ENCODE data around the gene ULK1. TPM values are rescaled to one million over a fixed set of nuclear protein-coding genes. Genes with fewer than 3 reads are reported as not detected.
"Not testable (repeated sequence)": the region's sequence is repeated elsewhere in the genome, so short reads cannot be mapped to it uniquely, and the experiment has no call there.

ULK1 gene
- total RNA-seq, 1 donor from 2014 or later = 80.7 TPM

DNA sequence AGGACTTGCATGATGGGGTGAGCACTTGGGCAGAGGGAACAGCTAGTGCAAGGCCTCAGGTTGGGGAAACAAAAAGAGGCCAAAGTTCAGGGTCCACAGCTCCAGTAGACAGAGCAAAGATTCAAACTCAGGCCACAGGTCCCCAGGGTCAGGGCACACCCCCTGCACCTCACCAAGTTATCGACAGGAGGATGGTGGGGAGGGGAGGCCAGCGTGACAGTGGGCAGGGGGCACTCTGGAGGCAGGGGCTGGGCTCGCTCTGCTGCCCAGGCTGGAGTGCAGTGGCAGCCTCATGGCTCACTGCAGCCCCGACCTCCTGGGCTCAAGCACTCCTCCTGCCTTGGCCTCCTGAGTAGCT is 32.4 kb upstream of the ULK1 start:
- no peak for DNase-seq (ENCODE audit: low spot score)

DNA sequence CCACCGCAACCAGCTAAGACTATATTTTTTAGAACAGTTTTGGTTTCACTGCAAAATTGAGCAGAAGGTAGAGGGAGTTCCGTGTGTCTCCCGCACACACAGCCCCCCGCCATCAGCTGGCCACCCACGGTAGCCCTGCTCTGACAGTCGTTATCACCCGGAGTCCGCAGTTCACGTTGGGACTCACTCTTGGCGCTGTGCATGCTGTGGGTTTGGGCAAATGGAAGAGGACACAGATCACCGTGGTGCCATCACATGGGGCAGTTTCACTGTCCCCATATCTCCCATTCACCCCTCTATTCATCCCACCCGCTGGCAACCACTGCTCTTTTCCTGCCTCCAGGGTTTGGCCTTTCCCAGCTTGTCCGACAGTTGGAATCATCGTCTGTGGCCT is 31.8 kb upstream of the ULK1 start:
- DNase-seq (ENCODE audit: low spot score) = no peak

DNA sequence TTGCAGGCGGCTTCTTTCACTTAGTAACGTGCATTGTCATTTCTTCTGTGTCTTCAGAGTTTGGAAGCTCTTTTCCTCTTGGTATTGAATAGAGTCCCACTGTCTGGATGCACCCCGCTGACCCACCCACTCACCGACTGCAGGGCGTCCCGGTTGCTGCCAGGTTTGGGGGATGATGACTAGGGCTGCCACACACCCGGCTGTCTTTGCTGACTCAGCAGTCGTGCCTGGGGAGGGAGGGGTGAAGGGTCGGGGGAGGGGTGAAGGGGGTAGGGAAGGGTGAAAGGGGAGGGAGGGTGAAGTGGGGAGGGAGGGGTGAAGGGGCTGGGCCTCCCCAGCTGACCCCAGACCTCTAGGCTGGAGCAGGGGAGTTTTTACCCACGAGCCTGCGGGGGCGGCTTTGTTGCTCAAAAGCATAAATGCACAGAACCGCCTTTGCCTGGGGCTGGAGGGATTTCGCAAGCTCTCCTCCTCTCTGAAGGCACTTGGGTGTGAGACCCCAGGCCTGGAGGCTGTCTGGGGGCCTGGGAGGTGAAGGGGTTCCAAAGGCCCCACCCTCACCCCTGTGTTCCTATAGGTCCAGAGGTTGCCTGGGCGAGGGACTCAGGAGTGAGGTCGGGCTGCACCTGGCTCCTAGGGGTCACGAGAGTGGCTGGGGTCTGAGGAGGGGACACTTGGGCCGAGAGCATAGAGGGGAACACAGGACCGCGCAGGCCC is 31.3 kb upstream of the ULK1 start:
- DNase-seq (ENCODE audit: low spot score) = no peak

DNA sequence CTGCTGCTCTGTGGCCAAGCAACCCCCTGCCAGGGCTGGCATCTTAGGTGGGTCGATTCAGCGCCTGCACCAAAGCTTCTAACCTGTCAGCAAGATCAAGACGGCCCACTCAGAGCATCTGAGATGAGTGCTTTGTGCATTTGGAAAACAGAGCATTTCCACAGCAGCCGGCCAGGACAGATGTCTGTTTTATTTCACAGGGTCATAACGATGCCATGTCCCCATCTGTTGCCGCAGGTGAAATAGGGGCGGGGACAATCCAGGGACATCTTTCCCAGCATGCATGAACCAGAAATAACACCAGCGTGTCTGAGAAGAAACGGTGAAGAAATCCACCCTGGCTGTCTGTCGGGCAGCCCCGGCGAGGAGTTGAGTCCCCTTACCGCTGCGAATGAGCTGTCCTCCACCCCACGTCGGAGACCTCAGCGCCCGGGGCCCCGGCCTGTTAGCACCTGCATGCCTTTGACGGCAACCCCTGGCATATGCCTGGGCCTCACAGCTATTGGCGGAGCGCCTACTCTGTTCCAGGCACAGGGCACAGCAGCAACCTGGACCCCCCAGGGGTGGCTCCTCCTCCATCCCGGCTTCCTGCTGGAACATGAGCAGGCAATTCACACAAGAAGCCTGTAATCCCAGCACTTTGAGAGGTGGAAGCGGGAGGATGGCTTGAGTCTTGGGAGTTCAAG is 30.6 kb upstream of the ULK1 start:
- no peak for DNase-seq (ENCODE audit: low spot score)

DNA sequence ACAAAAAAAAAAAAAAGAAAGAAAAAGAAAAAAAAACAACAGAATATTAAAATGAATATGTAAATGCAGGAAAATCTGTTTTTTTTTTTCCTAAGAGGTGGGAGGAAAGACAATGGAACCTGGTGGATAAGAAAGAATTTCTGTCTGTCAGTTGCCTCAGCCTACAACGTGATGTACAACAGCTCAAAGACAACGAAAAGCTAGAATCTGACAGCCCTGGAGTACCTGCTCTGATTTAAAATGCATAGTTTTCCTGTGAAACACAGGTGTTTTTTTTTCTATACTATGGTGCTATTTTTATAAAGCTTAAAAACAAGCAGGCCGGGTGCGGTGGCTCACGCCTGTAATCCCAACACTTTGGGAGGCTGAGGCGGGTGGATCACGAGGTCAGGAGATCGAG is 30.0 kb upstream of the ULK1 start:
- no peak for DNase-seq (ENCODE audit: low spot score)

DNA sequence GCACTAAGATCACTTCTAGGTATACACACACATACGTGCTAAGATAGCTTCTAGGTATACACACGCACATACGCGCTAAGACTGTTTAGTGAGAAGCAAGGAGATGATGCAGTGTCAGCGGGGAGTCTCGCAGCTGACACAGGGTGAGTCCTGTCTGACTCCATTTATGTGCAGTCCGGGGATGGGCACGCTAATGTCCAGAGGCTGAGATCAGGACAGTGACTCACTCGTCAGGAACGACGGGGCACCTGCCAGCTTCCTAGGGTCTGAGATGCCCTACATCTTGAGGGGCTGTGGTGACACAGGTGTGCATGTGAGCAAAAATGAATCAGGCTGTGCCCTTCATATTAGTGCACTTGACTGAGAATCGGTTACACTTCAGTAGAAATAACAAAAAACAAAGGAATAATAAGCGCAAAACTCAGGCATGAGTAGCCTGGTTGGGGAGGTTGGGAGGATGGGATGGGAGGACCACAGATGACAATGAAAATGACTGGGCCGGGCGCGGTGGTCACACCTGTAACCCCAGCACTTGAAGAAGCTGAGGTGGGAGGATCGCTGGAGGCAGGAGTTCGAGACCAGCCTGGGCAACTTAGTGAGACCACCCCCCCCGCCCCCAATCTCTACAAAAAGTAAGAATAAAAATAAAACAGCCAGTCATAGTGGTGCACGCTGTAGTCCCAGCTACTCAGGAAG is 29.1 kb upstream of the ULK1 start:
- DNase-seq (ENCODE audit: low spot score) = no peak

DNA sequence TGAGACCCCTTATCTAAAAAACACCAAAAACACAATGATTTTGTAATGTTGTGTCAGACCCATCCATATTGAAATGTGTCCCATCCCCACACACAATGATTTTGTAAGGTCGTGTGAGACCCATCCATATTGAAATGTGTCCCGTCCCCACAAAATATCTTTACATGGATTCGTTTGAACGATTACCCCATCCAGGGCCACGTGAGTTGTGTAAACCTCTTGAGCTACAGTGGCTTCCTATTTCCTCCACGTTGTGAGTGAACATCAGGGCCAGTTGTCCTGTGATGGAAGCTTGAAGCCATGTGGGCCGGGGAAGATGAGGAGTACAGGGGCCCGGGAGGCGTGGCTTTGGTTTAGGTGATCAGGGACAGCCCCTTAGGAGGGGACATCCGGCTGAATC is 27.0 kb upstream of the ULK1 start:
- DNase-seq (ENCODE audit: low spot score) = no peak

DNA sequence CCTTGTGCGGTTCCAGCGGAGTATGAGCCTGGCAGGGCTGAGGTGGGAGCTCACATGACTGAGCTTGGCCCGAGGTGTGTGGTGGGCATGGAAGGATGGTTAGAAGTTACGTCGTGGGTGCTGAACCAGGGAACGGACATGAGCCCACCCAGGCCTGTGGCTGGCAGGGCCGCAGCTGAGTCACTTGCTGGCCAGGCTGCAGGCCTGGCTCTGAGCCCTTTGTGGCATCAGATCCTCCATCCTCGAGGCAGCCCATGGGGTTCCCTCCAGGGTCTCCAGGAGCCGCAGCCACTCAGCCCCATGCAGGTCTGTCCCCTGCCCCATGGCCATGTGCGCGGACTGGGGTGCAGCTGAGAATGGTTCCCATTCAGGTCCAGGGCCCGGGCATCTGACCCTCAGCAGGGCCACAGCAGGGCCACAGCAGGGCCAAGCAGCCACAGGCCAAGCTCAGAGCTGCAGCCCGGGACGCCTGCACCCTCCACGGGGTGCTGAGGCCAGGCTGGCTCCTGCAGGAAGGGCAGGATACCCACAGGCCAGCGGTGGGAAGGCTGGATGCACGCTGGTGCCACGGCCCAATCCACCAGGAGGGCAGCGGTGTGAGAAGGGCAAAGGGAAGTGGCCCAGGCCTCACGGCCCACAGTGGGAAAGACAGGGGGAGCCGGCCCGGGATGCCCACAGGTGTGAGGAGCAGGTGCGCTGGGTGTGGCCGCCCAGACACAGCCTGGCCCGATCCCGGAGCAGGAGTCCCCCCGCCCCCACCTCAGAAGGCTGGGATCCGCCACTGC is 26.3 kb upstream of the ULK1 start:
- DNase-seq (ENCODE audit: low spot score) = no peak

DNA sequence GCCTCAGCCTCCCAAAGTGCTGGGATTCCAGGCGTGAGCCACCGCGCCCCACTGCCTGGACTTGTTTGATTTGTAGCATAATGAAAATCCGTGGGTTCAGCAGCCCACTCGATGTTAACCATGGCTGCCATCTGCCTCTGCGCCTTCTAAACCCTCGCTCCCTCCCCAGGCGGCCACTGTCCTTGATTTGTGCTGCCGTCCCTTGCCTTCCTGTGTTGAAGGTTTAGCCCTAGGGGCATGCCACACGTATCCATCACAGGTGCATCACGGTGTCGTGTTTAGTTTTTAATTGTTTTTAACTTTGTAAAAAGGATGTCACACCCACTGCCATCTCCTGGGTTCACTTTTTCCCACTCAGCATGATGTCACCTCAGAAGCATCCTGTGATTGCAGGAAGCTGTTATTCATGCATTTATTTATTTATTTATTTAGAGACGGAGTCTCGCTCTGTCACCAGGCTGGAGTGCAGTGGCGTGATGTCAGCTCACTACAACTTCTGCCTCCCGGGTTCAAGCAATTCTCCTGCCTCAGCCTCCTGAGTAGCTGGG is 24.5 kb upstream of the ULK1 start:
- DNase-seq (ENCODE audit: low spot score) = no peak

DNA sequence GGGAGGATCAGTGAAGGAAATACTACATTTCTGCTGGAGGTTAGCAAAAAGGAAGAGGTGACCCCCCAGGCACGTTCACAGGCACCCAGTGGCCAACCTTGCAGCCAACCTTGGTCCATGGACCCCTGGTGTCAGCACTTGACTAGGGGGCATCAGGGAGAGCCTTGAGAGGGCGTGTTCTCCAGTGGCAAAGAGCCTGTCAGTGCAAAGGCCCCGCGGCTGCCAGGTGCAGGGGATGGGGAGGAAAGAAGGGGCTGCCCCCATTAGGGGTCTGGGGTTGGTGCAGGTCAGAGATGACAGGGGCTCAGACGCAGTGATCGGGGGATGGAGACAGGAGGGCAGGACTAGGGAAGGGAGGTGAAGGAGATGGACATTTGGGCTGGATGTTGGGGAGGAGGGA is 22.7 kb upstream of the ULK1 start:
- DNase-seq (ENCODE audit: low spot score) = no peak

DNA sequence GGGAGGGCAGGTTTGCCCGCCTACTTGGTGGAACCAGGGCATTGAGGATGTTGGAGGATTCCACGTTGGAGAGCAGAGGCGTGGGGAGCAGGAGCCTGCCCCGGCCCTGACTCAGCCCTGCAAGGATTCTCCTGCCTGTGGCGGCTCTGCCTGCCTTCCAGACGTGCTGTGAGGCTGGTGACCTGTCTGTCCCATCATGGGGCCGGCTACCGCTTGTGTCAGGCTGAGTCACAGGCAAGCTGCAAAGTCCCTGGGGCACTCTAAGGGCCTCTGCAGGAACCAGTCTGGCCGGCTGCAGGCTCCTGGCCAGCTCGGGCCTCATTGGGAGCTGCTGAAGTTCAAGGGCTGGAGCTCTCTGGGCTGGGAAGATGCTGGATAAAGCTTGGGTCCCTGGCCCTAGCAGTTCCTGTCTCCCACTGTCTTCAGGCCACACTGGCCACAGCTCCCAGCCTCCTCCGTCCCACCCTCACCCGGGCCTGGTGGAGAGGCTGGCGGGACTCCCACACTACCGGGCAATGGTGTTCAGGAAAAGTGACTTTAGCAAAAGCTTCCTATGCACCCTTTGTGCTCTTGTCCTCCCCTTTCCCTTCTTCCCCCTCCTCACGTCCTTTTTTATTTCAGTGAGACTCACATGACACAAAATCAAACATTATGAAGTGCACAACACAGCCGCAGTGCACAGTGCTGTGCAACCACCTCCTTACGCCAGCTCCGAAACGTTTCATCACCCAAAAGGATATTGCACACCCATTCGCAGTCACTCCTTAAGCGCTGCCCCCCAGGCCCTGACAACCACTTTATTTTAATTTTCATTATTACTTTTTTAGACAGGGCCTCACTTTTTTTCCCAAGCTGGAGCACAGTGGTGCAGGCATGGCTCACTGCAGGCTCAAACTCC is 22.0 kb upstream of the ULK1 start:
- DNase-seq (ENCODE audit: low spot score) = no peak

DNA sequence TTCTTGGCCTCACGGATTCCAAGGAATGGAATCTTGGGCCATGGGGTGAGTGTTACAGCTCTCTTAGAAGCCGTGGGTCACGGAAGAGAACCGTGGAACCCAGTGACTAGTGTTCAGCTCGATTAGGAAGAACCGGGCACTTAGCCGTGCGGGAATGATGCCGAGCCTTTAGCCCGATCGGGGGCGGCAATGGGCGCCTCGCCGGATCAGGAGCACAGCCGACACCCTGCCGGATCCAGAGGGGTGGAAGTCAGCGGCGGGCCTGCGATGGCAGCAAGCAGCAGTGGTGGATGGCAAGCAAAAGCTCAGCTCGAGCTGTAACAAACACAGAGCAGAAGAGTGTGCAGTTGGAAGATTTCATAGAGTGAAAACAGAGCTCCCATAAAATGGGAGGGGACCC is 21.1 kb upstream of the ULK1 start:
- no peak for DNase-seq (ENCODE audit: low spot score)

DNA sequence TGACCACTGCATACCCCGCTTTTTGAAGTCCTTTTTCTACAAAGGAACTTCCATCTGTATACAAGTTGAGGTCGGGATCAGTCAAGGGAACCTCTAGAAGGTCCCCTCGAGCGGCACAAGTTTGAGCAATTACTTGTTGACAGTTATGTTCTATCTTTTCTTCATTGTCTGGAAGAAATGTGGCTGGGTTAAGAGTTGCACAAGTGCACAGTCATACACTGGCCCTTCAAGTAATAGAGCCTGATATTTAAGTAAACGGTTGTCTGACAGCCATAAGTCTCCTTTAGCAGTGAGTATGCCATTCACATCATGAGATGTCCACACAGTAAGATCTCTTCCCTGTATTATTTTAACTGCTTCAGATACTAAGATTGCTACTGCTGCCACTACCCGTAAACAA is 19.4 kb upstream of the ULK1 start:
- not testable (repeated sequence) for DNase-seq (ENCODE audit: low spot score)

DNA sequence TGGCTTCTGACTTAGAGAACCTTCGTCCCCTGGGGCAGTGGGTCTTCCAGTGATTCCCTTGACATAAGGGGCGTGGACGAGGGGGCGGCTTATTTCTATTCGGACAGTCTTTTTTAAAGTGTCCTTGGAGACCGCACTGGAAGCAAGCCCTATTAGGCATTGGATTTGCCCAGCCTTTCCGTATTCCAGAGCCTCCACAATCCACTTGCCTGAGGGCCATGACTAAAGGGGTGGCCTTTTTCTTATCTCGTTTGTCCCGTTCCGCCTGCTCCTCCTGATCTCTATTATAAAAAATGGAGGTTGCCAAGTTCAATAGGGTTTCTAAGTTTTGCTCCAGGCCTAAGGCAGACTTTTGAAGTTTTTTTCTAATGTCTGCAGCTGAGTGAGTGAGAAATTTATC is 17.2 kb upstream of the ULK1 start:
- DNase-seq (ENCODE audit: low spot score) = not testable (repeated sequence)

DNA sequence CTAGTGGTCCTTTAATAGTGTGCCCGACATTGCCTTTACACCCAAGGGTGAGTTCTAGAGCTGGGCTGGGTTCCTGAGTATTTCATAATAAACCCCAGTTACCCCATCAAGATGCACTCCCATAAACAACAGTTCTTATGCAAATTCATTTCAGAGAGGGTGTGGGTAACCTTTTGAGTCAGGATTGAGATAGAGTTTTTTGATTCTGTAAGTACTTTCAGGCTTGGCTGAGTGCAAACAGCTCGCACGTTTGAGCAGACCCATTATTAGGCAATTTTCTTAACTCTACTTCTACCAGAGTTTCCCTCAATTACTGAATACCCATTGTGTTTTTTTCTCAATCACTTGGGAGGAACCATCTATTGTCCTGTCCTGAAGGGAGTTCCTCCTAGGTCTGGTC is 16.0 kb upstream of the ULK1 start:
- DNase-seq (ENCODE audit: low spot score) = not testable (repeated sequence)

DNA sequence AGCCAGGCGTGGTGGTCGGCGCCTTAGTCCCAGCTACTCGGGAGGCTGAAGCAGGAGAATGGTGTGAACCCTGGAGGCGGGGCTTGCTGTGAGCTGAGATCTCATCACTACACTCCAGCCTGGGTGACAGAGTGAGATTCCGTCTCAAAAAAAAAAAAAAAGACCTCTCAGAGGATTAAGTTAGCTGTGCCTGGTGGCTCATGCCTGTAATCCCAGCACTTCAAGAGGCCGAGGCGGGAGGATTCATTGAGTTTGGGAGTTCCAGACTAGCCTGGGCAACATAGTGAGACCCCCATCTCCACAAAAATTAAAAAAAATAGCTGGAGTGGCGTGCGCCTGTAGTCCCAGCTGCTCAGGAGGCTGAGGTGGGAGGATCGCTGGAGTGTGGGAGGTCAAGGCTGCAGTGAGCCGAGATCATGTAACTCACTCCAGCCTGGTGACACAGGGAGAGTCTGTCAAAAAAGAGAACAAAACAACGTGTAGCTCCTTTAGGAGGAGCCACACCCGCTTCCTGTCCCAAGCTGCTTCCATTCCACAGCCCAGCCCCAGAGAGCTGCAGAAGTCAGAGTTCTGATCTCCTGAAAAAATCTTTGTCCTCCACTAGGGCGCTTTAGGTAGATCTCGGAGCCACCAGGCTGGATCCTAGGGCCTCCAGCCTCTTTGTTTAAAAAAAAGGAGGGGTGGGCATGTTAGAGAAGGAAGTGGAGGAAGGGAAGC is 11.5 kb upstream of the ULK1 start:
- no peak for DNase-seq (ENCODE audit: low spot score)

DNA sequence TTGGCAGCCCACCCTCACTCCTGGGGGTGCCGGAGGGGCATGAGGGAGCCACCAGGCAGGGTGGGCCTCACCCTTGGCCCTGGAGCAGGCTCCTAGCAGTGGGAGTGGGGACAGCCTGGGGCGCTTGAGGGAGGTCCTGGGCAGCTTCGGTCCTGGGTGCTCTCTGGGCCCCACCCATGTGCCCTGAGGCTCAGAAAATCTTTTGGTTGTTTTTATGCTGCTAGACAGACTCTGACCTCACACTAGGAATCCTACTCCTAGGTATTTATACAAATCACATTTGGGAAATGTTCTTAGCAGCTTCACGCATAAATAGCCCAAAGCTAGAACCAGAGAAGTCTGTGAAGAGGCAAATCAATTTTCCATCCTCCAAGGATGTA is 10.9 kb upstream of the ULK1 start:
- DNase-seq (ENCODE audit: low spot score) = no peak

DNA sequence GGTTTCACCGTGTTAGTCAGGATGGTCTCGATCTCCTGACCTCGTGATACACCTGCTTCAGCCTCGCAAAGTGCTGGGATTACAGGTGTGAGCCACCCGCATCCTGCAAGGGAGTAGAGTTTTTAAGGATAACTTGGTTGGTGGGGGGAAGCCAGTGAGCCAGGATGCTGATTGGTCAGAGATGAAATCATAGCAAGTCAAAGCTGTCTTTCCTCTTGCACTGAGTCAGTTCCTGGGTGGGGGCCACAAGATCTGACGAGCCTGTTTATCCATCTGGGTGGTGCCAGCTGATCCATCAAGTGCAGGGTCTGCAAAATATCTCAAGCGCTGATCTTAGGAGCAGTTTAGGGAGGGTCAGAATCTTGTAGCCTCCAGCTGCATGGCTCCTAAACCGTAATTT is 9.3 kb upstream of the ULK1 start:
- DNase-seq (ENCODE audit: low spot score) = not testable (repeated sequence)

DNA sequence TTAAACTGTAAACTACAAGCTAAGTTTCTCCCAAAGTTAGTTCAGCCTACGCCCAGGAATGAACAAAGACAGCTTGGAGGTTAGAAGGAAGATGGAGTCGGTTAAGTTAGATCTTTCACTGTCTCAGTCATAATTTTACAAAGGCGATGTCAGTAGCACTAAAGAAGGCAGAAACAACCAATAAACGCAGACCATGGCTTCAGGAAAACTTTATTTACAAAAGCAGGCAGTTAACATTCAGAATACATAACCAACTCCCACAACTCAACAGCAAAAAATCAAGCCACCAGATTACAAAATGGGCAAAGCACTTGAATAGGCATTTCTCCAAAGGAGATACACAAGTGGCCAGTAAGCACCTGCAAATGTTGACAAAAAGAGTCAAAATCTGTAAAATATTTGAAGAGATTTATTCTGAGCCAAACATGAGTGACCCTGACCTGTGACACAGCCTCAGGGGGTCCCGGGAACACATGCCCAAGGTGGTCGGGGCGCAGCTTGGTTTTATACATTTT is 8.8 kb upstream of the ULK1 start:
- DNase-seq (ENCODE audit: low spot score) = no peak

DNA sequence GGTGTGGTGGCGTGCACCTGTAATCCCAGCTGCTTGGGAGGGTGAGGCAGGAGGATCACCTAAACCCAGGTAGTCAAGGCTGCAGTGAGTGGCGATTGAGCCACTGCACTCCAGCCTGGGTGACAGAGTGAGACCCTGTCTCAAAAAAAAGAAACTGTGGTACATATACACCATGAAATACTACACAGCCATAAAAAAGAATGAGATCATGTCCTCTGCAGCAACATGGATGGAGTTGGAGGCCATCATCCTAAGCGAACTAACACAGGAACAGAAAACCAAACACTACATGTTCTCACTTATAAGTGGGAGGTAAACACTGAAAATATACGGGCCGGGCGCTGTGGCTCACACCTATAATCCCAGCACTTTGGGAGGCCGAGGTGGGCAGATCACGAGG is 2.7 kb upstream of the ULK1 start:
- not testable (repeated sequence) for DNase-seq (ENCODE audit: low spot score)
